SU-DHL-6 (cell line): ENCODE results near the gene DDR2.

Experiments used
- EZH2phosphoT487 ChIP-seq: fragments of 200-600 bp; sonication (generic), shearing (Covaris generic); conservative IDR thresholded peaks from 2 replicates; pipeline ENCODE4 v1.6.1; 2018; ENCODE audit warnings: mild to moderate bottlenecking, antibody characterized with exemption, low read length, moderate library complexity, mixed read lengths
- TF ChIP-seq, protein P1 (sequence below): fragments of 200-600 bp; sonication (generic); IDR thresholded peaks from one replicate; pipeline ENCODE4 v1.5.1; 2017; ENCODE audit warnings: antibody characterized with exemption, mild to moderate bottlenecking, low read length, moderate library complexity; ENCODE audit not compliant: insufficient read depth, poor library complexity, severe bottlenecking

DNA sequence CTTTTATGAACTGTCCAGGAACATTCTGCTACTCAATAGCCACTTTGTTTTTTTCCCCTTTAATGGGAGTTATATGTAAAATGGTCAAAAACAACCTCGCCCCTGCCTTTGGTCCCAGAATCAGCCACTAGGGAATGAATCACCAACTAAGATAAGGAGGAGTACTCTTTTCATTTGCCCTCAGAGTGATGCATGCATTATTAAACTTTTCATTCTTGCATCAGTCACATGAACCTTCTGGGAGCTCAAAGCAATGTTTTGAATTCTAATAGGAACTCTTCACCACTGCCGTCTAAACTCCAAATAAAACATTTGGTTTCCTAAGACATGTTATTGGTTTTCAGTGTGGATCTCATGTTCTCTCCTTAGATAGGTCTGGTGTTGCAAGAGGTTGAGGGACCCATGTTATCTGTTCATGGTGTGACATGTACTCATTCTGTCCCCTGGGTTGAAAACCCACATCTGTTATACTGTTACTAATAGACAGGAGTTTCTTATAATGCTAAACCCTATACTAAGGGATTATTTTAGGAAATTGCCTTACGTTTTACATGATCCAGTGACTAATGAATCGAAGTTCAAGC lies 140.4 kb downstream of the DDR2 start:
- TF ChIP-seq, protein P1, sequence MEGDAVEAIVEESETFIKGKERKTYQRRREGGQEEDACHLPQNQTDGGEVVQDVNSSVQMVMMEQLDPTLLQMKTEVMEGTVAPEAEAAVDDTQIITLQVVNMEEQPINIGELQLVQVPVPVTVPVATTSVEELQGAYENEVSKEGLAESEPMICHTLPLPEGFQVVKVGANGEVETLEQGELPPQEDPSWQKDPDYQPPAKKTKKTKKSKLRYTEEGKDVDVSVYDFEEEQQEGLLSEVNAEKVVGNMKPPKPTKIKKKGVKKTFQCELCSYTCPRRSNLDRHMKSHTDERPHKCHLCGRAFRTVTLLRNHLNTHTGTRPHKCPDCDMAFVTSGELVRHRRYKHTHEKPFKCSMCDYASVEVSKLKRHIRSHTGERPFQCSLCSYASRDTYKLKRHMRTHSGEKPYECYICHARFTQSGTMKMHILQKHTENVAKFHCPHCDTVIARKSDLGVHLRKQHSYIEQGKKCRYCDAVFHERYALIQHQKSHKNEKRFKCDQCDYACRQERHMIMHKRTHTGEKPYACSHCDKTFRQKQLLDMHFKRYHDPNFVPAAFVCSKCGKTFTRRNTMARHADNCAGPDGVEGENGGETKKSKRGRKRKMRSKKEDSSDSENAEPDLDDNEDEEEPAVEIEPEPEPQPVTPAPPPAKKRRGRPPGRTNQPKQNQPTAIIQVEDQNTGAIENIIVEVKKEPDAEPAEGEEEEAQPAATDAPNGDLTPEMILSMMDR: no peak
- TF ChIP-seq EZH2phosphoT487: no peak
